Body of pancreas (tissue), 4 donors: ENCODE results near the gene LTBP3. TPM values are rescaled to one million over a fixed set of nuclear protein-coding genes. Genes with fewer than 3 reads are reported as not detected.
A peak's percentile ranks its signal among the peaks of the same experiment; 100 is the strongest.

Experiments used
- ATAC-seq: fragments of 150-250 bp; one replicate; pipeline ENCODE4 v1.9.1; 2016
- DNase-seq, 4 donors: peaks; one replicate each; pipeline ENCODE4 v3.0.0-alpha.2; 2019
- H3K27ac ChIP-seq, 4 donors: fragments of 200-600 bp; sonication (generic); 1 replicate in 3 of 4; 2 replicates in 1 of 4; pipeline versions ENCODE4 v1.5.1 to v1.6.1; 2016 to 2019; ENCODE audit warnings: mild to moderate bottlenecking in 1 of 4, mixed read lengths in 1 of 4, moderate library complexity in 1 of 4
- H3K27me3 ChIP-seq, 2 donors: fragments of 200-600 bp; sonication (generic); one replicate each; pipeline ENCODE4 v1.6.0; 2016; ENCODE audit warnings: mild to moderate bottlenecking in 1 of 2
- H3K36me3 ChIP-seq, 2 donors: fragments of 200-600 bp; sonication (generic); replicated peaks in 1 of 2; 2 replicates each; pipeline ENCODE4 v1.5.1; 2016; ENCODE audit warnings: low read depth in 2 of 2; ENCODE audit not compliant: insufficient read depth in 1 of 2
- H3K4me1 ChIP-seq: fragments of 200-600 bp; sonication (generic); one replicate; pipeline ENCODE4 v1.6.0; 2016
- H3K4me3 ChIP-seq, 2 donors: fragments of 200-600 bp; sonication (generic); 1 replicate in 1 of 2; 2 replicates in 1 of 2; pipeline ENCODE4 v1.5.1; 2016 to 2019
- H3K9me3 ChIP-seq, 3 donors: fragments of 200-600 bp; sonication (generic); 1 replicate in 2 of 3; 2 replicates in 1 of 3; pipeline ENCODE4 v1.5.1; 2016
- POLR2A ChIP-seq, 3 donors: fragments of 450-650 bp; IDR thresholded peaks; one replicate each; pipeline ENCODE4 v1.6.1; 2016; ENCODE audit warnings: antibody characterized with exemption in 3 of 3, mild to moderate bottlenecking in 2 of 3
- WGBS, 2 donors: methylation state at CpG; one replicate each; pipeline ENCODE4 v1.1.5; 2017; 5-methylcytosine and 5-hydroxymethylcytosine counted together
- intact Hi-C: fragments of 100-400 bp; cut with DNase I; formaldehyde crosslinking; loops from one replicate; pipeline ENCODE4 v1.15.1; 2023
- total RNA-seq, 2 donors: library from RNA; depleted of rRNA; stranded (reverse); fragments of >200 nt; gene quantifications; one replicate each; pipeline ENCODE4 v1.1.0, GENCODE V29; 2016
- TF ChIP-seq, protein P1 (sequence below), 7 experiments: fragments of 450-650 bp in 4 of 7; fragments of 200-600 bp in 3 of 7; sonication (generic) in 3 of 7; IDR thresholded peaks; one replicate each; pipeline ENCODE4 v1.5.1; 2016 to 2019; ENCODE audit warnings: antibody characterized with exemption in 7 of 7

LTBP3 gene
- total RNA-seq, 2 donors from 2014 or later, result 131 to 330 TPM

DNA sequence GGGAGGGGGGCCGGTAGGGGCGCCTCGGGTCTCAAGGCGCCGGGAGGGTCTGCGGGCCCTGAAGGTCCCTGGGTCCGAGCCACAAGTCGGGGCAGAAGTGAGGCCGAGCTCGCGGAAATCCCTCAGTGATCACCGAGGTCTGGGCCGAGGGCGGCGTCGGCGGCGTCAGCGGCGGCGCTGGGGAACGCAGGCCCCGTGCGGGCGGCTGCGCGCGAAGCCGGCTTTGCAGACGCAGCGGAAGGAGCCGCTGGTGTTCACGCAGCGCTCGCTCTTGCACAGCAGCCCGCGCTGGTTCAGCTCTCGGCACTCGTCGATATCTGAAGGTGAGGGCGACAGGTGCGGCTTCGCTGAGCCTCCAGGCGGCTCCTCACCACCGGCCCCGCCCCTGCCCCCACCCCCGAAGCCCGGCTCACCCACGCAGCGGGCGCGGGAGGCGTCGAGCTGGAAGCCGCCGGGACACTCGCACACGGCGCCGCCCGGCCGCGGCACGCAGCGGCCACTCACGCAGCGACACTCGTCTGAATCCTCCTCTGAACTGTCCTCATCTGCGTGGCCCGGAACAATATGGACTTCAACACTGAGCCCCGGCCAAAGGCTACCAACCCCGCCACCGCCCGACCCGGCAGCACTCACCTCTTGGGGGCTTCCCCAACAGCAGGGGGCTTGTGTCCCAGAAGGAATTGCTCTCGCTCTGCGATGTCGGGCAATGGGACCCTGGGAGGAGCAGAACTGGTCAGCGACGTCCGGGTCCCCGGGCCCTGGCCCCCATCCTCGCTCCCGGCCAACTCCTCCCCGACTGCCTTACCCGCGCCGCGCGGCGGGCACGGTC is 19.0 kb downstream of the LTBP3 start:
- peaks cover 23% of the 10 kb centered on the region for H3K4me1 ChIP-seq
- peaks cover 0 to 4% of the 10 kb centered on the region in 2 donors for H3K36me3 ChIP-seq
- intact Hi-C loops, result no loop called here
- peak overlapping the region; percentile 72 to 94 (median 88) for H3K27ac ChIP-seq
- 89 to 90% methylated on average over 65 to 69 of the region's 92 CpGs for whole genome bisulfite sequencing, 2 donors
- TF ChIP-seq POLR2A (IDR thresholded peaks at IDR 0.05), result no peak
- TF ChIP-seq, protein P1, sequence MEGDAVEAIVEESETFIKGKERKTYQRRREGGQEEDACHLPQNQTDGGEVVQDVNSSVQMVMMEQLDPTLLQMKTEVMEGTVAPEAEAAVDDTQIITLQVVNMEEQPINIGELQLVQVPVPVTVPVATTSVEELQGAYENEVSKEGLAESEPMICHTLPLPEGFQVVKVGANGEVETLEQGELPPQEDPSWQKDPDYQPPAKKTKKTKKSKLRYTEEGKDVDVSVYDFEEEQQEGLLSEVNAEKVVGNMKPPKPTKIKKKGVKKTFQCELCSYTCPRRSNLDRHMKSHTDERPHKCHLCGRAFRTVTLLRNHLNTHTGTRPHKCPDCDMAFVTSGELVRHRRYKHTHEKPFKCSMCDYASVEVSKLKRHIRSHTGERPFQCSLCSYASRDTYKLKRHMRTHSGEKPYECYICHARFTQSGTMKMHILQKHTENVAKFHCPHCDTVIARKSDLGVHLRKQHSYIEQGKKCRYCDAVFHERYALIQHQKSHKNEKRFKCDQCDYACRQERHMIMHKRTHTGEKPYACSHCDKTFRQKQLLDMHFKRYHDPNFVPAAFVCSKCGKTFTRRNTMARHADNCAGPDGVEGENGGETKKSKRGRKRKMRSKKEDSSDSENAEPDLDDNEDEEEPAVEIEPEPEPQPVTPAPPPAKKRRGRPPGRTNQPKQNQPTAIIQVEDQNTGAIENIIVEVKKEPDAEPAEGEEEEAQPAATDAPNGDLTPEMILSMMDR (IDR thresholded peaks at IDR 0.05), result no peak
- no peaks in the 10 kb centered on the region for H3K27me3 ChIP-seq
- H3K9me3 ChIP-seq, result no peaks in the 10 kb centered on the region
- ATAC-seq (no peak), DNase-seq (no peak)
- no peak overlapping the region for H3K4me3 ChIP-seq

DNA sequence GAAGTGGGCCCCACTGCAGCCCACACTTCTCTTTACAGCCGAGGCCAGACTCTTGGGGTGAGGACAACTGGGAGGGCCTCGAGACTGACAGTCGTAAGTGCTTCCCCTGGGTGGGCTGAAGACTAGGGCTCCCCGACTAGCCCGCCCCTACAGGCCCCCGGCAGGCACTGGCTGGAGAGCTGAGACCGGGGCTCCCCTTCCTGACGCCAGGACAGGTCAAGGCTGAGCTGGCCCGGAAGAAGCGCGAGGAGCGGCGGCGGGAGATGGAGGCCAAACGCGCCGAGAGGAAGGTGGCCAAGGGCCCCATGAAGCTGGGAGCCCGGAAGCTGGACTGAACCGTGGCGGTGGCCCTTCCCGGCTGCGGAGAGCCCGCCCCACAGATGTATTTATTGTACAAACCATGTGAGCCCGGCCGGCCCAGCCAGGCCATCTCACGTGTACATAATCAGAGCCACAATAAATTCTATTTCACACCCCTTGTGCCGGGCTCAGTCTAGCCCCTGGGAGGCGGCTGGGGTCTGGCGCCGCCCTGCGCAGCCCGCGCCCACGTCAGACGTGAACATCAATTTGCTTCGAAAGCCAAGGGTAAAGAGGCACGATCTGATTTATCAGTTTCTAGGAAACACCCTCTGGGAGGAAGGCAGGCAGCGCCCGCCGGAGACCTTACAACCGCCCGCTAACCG is 19.8 kb downstream of the LTBP3 start:
- intact Hi-C loops, result no loop called here
- peaks cover 23% of the 10 kb centered on the region for H3K4me1 ChIP-seq
- no peak for TF ChIP-seq POLR2A (IDR thresholded peaks at IDR 0.05)
- TF ChIP-seq, protein P1 (IDR thresholded peaks at IDR 0.05), result no peak
- no peaks in the 10 kb centered on the region for H3K9me3 ChIP-seq
- no peaks in the 10 kb centered on the region for H3K27me3 ChIP-seq
- H3K27ac ChIP-seq, result no peak overlapping the region
- WGBS, 2 donors, result 92 to 93% methylated on average over 39 to 43 of the region's 43 CpGs
- no peak overlapping the region for H3K4me3 ChIP-seq
- ATAC-seq, result no peak
- DNase-seq, result no peak
- H3K36me3 ChIP-seq, result peaks cover 0 to 5% of the 10 kb centered on the region in 2 donors

GRCh38 chr11:65537620-65538231 is 20.4 kb downstream of the LTBP3 start:
- DNase-seq (no peak), ATAC-seq (no peak)
- intact Hi-C loops, result no loop called here
- TF ChIP-seq POLR2A (IDR thresholded peaks at IDR 0.05), result no peak
- TF ChIP-seq, protein P1 (IDR thresholded peaks at IDR 0.05), result no peak
- H3K36me3 ChIP-seq, result peaks cover 0 to 11% of the 10 kb centered on the region in 2 donors
- H3K4me1 ChIP-seq, result peaks cover 23% of the 10 kb centered on the region
- H3K4me3 ChIP-seq, result no peak overlapping the region
- H3K27me3 ChIP-seq, result no peaks in the 10 kb centered on the region
- WGBS, 2 donors, result 78 to 83% methylated on average over 10 to 18 of the region's 18 CpGs
- no peaks in the 10 kb centered on the region for H3K9me3 ChIP-seq
- H3K27ac ChIP-seq, result peak overlapping the region in 1 of 4 donors; percentile 12

- DNase-seq (no peak), ATAC-seq (no peak)
- H3K4me1 ChIP-seq, result peaks cover 23% of the 10 kb centered on the region
- intact Hi-C loops, result no loop called here
- H3K36me3 ChIP-seq, result peaks cover 0 to 13% of the 10 kb centered on the region in 2 donors
- H3K4me3 ChIP-seq, result no peak overlapping the region
- WGBS, 2 donors, result 84 to 100% methylated on average over 2 of the region's 2 CpGs
- no peaks in the 10 kb centered on the region for H3K9me3 ChIP-seq
- TF ChIP-seq, protein P1 (IDR thresholded peaks at IDR 0.05), result no peak
- no peak for TF ChIP-seq POLR2A (IDR thresholded peaks at IDR 0.05)
- H3K27me3 ChIP-seq, result no peaks in the 10 kb centered on the region
- peak overlapping the region in 1 of 4 donors; percentile 12 for H3K27ac ChIP-seq
Measured at GRCh38 chr11:65537296-65537597, 20.9 kb downstream of the LTBP3 start.
